Endothelial cell of umbilical vein (primary cell): ENCODE results near the gene CD48. TPM values are rescaled to one million over a fixed set of nuclear protein-coding genes. Genes with fewer than 3 reads are reported as not detected.

Source experiments
- BruUV-seq: library from RNA; stranded (reverse); fragments of 400-500 nt; replicated peaks from 2 replicates; lab custom pipeline; 2021; lab: Mats Ljungman, UMichigan
- CTCF ChIA-PET: fragments of 300-600, 350-600 bp; sonication (Branson Sonifier 250); formaldehyde crosslinking; loops from one replicate; lab custom pipeline; 2021; ENCODE audit warnings: antibody characterized with exemption, inconsistent platforms; lab: Charles Lee
- POLR2A ChIA-PET: fragments of 300-600, 350-600 bp; sonication (Branson Sonifier 250); formaldehyde crosslinking; loops from one replicate; lab custom pipeline; 2021; ENCODE audit warnings: antibody characterized with exemption, inconsistent platforms; lab: Charles Lee
- DNase-seq: peaks from one replicate; pipeline ENCODE4 v3.0.0-alpha.2; 2011; ENCODE audit warnings: low read depth, low spot score
- FAIRE-seq: peaks from 2 replicates; lab custom pipeline; 2011; peaks lifted over from hg19 to GRCh38; lab: Jason Lieb, UNC
- H2AFZ ChIP-seq: 2 replicates; pipeline ENCODE4 v1.6.0; 2012; ENCODE audit warnings: low read depth, low read length, control low read depth, inconsistent platforms
- H3K27ac ChIP-seq: 2 replicates; pipeline ENCODE4 v1.5.1; 2011; ENCODE audit warnings: low read depth, mild to moderate bottlenecking, control low read depth, low read length, moderate library complexity; ENCODE audit not compliant: insufficient read depth
- H3K27me3 ChIP-seq, 2 experiments: 2 replicates each; pipeline versions ENCODE4 v1.6.0 to v1.6.1; 2011; ENCODE audit warnings: low read length in 2 of 2, mixed read lengths in 1 of 2; ENCODE audit not compliant: control insufficient read depth in 2 of 2, insufficient read depth in 2 of 2
- H3K36me3 ChIP-seq, 2 experiments: 2 replicates in 1 of 2; 3 replicates in 1 of 2; pipeline ENCODE4 v1.5.1; 2011; ENCODE audit warnings: low read length in 2 of 2, mild to moderate bottlenecking in 1 of 2, moderate library complexity in 1 of 2; ENCODE audit not compliant: control insufficient read depth in 2 of 2, insufficient read depth in 2 of 2; ENCODE audit errors: extremely low read depth in 1 of 2
- H3K4me1 ChIP-seq: 3 replicates; pipeline ENCODE4 v1.5.1; 2011; ENCODE audit warnings: mild to moderate bottlenecking, low read length; ENCODE audit not compliant: control insufficient read depth, insufficient read depth; ENCODE audit errors: extremely low read depth
- H3K4me2 ChIP-seq: 2 replicates; pipeline ENCODE4 v1.6.1; 2011; ENCODE audit warnings: low read length, control low read depth, mixed read lengths; ENCODE audit not compliant: insufficient read depth
- H3K4me3 ChIP-seq, 3 experiments: fragments of 200-600 bp in 1 of 3; sonication (generic), shearing (Covaris generic) in 1 of 3; replicated peaks in 1 of 3; 2 replicates each; pipeline ENCODE4 v1.5.1; 2011 to 2016; ENCODE audit warnings: control low read depth in 3 of 3, low read length in 3 of 3, mild to moderate bottlenecking in 2 of 3, inconsistent platforms in 1 of 3, low read depth in 1 of 3, moderate library complexity in 1 of 3; ENCODE audit not compliant: insufficient read depth in 1 of 3
- H3K79me2 ChIP-seq: 2 replicates; pipeline ENCODE4 v1.6.0; 2012; ENCODE audit warnings: low read length, inconsistent platforms; ENCODE audit not compliant: control insufficient read depth, insufficient read depth
- H3K9ac ChIP-seq: replicated peaks from 2 replicates; pipeline ENCODE3; 2011; ENCODE audit warnings: low read length, control low read depth; ENCODE audit not compliant: insufficient read depth; ENCODE audit errors: extremely low read depth
- H3K9me1 ChIP-seq: replicated peaks from 3 replicates; pipeline ENCODE4 v1.6.0; 2011; ENCODE audit warnings: mild to moderate bottlenecking, low read length; ENCODE audit not compliant: control insufficient read depth, insufficient read depth; ENCODE audit errors: extremely low read depth
- H3K9me3 ChIP-seq: replicated peaks from 2 replicates; pipeline ENCODE4 v1.5.1; 2012; ENCODE audit warnings: low read length, inconsistent platforms; ENCODE audit not compliant: control insufficient read depth, insufficient read depth
- H4K20me1 ChIP-seq: replicated peaks from 2 replicates; pipeline ENCODE3; 2011; ENCODE audit warnings: mild to moderate bottlenecking, low read length; ENCODE audit not compliant: control insufficient read depth, insufficient read depth; ENCODE audit errors: extremely low read depth
- EZH2 ChIP-seq: IDR thresholded peaks from 2 replicates; pipeline ENCODE4 v1.6.1; 2012; ENCODE audit warnings: borderline replicate concordance, low read depth, mild to moderate bottlenecking, moderate library complexity, low read length, inconsistent platforms; ENCODE audit not compliant: severe bottlenecking
- FOS ChIP-seq: IDR thresholded peaks from 2 replicates; pipeline ENCODE4 v1.6.1; 2011; ENCODE audit warnings: mild to moderate bottlenecking, low read length, moderate library complexity, borderline replicate concordance; ENCODE audit not compliant: insufficient read depth
- GATA2 ChIP-seq: IDR thresholded peaks from 2 replicates; pipeline ENCODE4 v1.7.0; 2011; ENCODE audit warnings: low read depth, mild to moderate bottlenecking, moderate library complexity, mixed read lengths, low read length; ENCODE audit not compliant: insufficient read length, insufficient read depth
- JUN ChIP-seq: IDR thresholded peaks from 2 replicates; pipeline ENCODE4 v1.6.1; 2011; ENCODE audit warnings: borderline replicate concordance, low read depth; ENCODE audit not compliant: insufficient read length, insufficient read depth
- MYC ChIP-seq: IDR thresholded peaks from one replicate; pipeline ENCODE4 v1.6.1; 2011; ENCODE audit warnings: mild to moderate bottlenecking, low read depth, low read length
- POLR2A ChIP-seq: IDR thresholded peaks from 2 replicates; pipeline ENCODE4 v1.6.1; 2012; ENCODE audit warnings: low read depth, mild to moderate bottlenecking, control low read depth, low read length
- POLR2AphosphoS5 ChIP-seq: IDR thresholded peaks from 2 replicates; pipeline ENCODE4 v1.6.1; 2012; ENCODE audit warnings: low read depth, mild to moderate bottlenecking, control low read depth, low read length, moderate library complexity; ENCODE audit not compliant: insufficient read depth
- dilution Hi-C: fragments of 300-500 bp; cut with MboI; formaldehyde crosslinking; loops from one replicate; pipeline ENCODE4 v1.15.0; 2019; ENCODE audit warnings: low sequenced_read_pairs; ENCODE audit not compliant: extremely low pct_ligation_motif_present
- intact Hi-C: fragments of 100-400 bp; cut with micrococcal nuclease; formaldehyde crosslinking; loops from one replicate; pipeline ENCODE4 v1.10.0; 2022
- polyA plus RNA-seq, 4 experiments: library from polyadenylated mRNA; depleted of rRNA in 3 of 4; stranded (reverse) in 3 of 4; unstranded in 1 of 4; fragments of >200 nt; gene quantifications; 2 replicates each; pipeline versions ENCODE4 v1.2.1 to v1.2.3, GENCODE V29; 2011 to 2012; ENCODE audit warnings: missing spikeins in 1 of 4
- total RNA-seq: library from RNA; stranded (reverse); gene quantifications from 2 replicates; pipeline ENCODE4 v1.2.3, GENCODE V29; 2021
- TF ChIP-seq, protein P1 (sequence below), 2 donors: IDR thresholded peaks; 1 replicate in 1 of 2; 2 replicates in 1 of 2; pipeline ENCODE4 v1.5.1; 2011; ENCODE audit warnings: low read length in 2 of 2, mild to moderate bottlenecking in 2 of 2, moderate library complexity in 2 of 2, control low read depth in 1 of 2, inconsistent platforms in 1 of 2, low read depth in 1 of 2; ENCODE audit not compliant: insufficient read depth in 1 of 2; ENCODE audit errors: extremely low read depth in 1 of 2
- TF ChIP-seq, protein P2 (sequence below): IDR thresholded peaks from 2 replicates; pipeline ENCODE4 v1.6.1; 2011; ENCODE audit not compliant: insufficient read depth, insufficient read length

CD48 gene
- total and polyA plus RNA-seq, 2 donors (not counting 3 experiments of a cell fraction or from before 2014, with no cell fraction given) = not detected

DNA sequence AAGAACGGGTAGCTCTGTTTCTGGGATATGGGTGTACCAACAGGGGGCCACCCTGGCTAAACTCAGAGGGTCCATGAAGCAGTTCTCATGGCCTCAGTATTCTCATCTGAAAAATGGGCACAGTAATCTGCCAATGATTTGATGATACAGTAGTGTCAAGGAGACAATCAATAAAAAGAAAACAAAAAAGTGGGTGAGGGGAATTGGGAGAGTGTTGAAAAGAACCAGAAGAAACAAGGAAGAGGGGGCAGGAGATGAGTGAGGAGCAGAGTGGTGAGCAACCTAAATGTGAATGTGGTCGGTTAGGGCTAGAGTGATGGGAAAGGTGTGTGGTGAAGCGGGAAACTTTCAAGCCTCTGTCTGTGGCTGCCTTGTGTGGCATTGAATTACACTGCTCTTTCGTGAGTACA lies 29.5 kb upstream of the CD48 start:
- Histone ChIP-seq H3K4me3 (no peak overlapping the region), H3K9me3 (no peaks in the 10 kb centered on the region), H3K4me1 (no peaks in the 10 kb centered on the region), H3K27me3 (peaks cover 0 to 2% of the 10 kb centered on the region in 2 experiments), H3K79me2 (no peaks in the 10 kb centered on the region), H3K27ac (no peak overlapping the region), H3K4me2 (no peak overlapping the region), H4K20me1 (no peaks in the 10 kb centered on the region), H3K9ac (no peak overlapping the region), H3K36me3 (no peaks in the 10 kb centered on the region), H3K9me1 (no peaks in the 10 kb centered on the region), H2AFZ (no peak overlapping the region)
- BruUV-seq = no TSS peak
- intact Hi-C loops = no loop called here
- ChIA-PET POLR2A (no interaction called here), CTCF (no interaction called here)
- dilution Hi-C loops = no loop called here
- FAIRE-seq (no peak), DNase-seq (no peak)
- no peak for TF ChIP-seq POLR2A
- no peak for TF ChIP-seq FOS
- no peak for TF ChIP-seq EZH2
- no peak for TF ChIP-seq JUN
- TF ChIP-seq GATA2 = no peak
- no peak for TF ChIP-seq POLR2AphosphoS5
- TF ChIP-seq, protein P1, sequence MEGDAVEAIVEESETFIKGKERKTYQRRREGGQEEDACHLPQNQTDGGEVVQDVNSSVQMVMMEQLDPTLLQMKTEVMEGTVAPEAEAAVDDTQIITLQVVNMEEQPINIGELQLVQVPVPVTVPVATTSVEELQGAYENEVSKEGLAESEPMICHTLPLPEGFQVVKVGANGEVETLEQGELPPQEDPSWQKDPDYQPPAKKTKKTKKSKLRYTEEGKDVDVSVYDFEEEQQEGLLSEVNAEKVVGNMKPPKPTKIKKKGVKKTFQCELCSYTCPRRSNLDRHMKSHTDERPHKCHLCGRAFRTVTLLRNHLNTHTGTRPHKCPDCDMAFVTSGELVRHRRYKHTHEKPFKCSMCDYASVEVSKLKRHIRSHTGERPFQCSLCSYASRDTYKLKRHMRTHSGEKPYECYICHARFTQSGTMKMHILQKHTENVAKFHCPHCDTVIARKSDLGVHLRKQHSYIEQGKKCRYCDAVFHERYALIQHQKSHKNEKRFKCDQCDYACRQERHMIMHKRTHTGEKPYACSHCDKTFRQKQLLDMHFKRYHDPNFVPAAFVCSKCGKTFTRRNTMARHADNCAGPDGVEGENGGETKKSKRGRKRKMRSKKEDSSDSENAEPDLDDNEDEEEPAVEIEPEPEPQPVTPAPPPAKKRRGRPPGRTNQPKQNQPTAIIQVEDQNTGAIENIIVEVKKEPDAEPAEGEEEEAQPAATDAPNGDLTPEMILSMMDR (IDR thresholded peaks at IDR 0.05; ENCODE audit: extremely low read depth in 1 of 2, insufficient read depth in 1 of 2, low read depth in 1 of 2, low read length in 2 of 2) = no peak
- TF ChIP-seq, protein P2, sequence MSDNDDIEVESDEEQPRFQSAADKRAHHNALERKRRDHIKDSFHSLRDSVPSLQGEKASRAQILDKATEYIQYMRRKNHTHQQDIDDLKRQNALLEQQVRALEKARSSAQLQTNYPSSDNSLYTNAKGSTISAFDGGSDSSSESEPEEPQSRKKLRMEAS = no peak
- no peak for TF ChIP-seq MYC
